Measurements from ENCODE around the gene SLC13A3. TPM values are rescaled to one million over a fixed set of nuclear protein-coding genes. Genes with fewer than 3 reads are reported as not detected.

The SLC13A3 gene
- total RNA-seq, 1 experiment from 2014 or later = 1.3 TPM

DNA sequence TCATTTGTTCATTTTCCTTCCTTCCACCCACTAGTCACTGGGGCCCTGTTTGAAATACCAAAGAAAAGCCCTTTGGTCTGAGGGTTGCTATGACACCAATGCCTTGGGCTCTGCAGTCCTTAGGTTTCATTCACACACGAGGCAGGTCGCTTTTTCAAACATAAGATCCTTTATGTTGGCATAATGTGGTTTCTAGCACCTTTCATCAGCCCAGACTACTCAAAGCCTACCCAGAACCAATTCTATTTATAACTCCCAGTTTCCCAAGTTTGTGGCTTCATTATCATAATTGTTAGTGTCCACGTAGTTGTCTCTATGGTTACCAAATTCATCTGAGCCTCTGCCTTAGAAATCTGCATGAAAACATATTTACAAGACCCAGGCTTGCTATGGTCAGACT is 44.6 kb upstream of the SLC13A3 start:
- Histone ChIP-seq H3K27me3 (replicated peaks; ENCODE audit: insufficient read depth, low read depth, low read length, poor library complexity) (no peaks in the 10 kb centered on the region), H3K4me3 (ENCODE audit: low read depth, low read length, poor library complexity, severe bottlenecking) (no peak overlapping the region), H3K27ac (ENCODE audit: low read depth, low read length, poor library complexity, severe bottlenecking) (no peak overlapping the region), H3K36me3 (ENCODE audit: insufficient read depth, low read length, poor library complexity, severe bottlenecking) (no peaks in the 10 kb centered on the region), H3K9me3 (ENCODE audit: low read depth, low read length, poor library complexity, severe bottlenecking) (no peaks in the 10 kb centered on the region), H3K4me1 (ENCODE audit: insufficient read depth, low read length, poor library complexity, severe bottlenecking) (no peaks in the 10 kb centered on the region)
- no TSS peak for BruUV-seq (replicated peaks)
- intact Hi-C loops (cut with micrococcal nuclease; ENCODE audit: unreplicated experiment) = no loop called here
- POLR2A ChIA-PET (ENCODE audit: low non-redundant PET) = no interaction called here
- CTCF ChIA-PET = no interaction called here
- no peak for DNase-seq (ENCODE audit: low spot score)
- TF ChIP-seq, protein P1, sequence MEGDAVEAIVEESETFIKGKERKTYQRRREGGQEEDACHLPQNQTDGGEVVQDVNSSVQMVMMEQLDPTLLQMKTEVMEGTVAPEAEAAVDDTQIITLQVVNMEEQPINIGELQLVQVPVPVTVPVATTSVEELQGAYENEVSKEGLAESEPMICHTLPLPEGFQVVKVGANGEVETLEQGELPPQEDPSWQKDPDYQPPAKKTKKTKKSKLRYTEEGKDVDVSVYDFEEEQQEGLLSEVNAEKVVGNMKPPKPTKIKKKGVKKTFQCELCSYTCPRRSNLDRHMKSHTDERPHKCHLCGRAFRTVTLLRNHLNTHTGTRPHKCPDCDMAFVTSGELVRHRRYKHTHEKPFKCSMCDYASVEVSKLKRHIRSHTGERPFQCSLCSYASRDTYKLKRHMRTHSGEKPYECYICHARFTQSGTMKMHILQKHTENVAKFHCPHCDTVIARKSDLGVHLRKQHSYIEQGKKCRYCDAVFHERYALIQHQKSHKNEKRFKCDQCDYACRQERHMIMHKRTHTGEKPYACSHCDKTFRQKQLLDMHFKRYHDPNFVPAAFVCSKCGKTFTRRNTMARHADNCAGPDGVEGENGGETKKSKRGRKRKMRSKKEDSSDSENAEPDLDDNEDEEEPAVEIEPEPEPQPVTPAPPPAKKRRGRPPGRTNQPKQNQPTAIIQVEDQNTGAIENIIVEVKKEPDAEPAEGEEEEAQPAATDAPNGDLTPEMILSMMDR (conservative IDR thresholded peaks at IDR 0.05; ENCODE audit: low read depth, low read length) = no peak
- TF ChIP-seq EZH2 (IDR thresholded peaks at IDR 0.05; ENCODE audit: borderline replicate concordance, low read depth, low read length, poor library complexity, severe bottlenecking) = no peak

GRCh38 chr20:46694484-46694883 is 43.2 kb upstream of the SLC13A3 start:
- Histone ChIP-seq H3K4me1 (ENCODE audit: insufficient read depth, low read length, poor library complexity, severe bottlenecking) (no peaks in the 10 kb centered on the region), H3K27me3 (replicated peaks; ENCODE audit: insufficient read depth, low read depth, low read length, poor library complexity) (no peaks in the 10 kb centered on the region), H3K27ac (ENCODE audit: low read depth, low read length, poor library complexity, severe bottlenecking) (no peak overlapping the region), H3K4me3 (ENCODE audit: low read depth, low read length, poor library complexity, severe bottlenecking) (no peak overlapping the region), H3K36me3 (ENCODE audit: insufficient read depth, low read length, poor library complexity, severe bottlenecking) (no peaks in the 10 kb centered on the region), H3K9me3 (ENCODE audit: low read depth, low read length, poor library complexity, severe bottlenecking) (no peaks in the 10 kb centered on the region)
- peak; percentile 52 for DNase-seq (ENCODE audit: low spot score)
- CTCF ChIA-PET = no interaction called here
- POLR2A ChIA-PET (ENCODE audit: low non-redundant PET) = no interaction called here
- no TSS peak for BruUV-seq (replicated peaks)
- intact Hi-C loops (cut with micrococcal nuclease; ENCODE audit: unreplicated experiment) = no loop called here
- TF ChIP-seq EZH2 (IDR thresholded peaks at IDR 0.05; ENCODE audit: borderline replicate concordance, low read depth, low read length, poor library complexity, severe bottlenecking) = no peak
- TF ChIP-seq, protein P1 (conservative IDR thresholded peaks at IDR 0.05; ENCODE audit: low read depth, low read length) = no peak

DNA sequence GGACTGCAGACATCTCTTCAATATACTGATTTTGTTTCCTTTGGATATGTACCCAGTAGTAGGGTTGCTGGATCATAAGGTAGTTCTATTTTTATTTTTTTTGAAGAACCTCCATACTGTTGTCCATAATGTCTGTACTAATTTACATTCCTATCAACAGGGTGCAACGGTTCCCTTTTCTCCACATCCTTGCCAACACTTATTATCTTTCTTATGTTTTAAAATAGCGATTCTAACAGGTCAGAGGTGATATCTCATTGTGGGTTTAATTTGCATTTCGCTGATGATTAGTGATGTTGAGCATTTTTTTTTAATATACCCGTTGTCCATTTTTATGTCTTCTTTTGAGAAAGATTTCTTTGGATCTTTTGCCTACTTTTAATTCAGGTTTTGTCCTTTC is 39.9 kb upstream of the SLC13A3 start:
- H3K27ac ChIP-seq (ENCODE audit: low read depth, low read length, poor library complexity, severe bottlenecking) = no peak overlapping the region
- intact Hi-C loops (cut with micrococcal nuclease; ENCODE audit: unreplicated experiment) = no loop called here
- peaks cover 8% of the 10 kb centered on the region for H3K36me3 ChIP-seq (ENCODE audit: insufficient read depth, low read length, poor library complexity, severe bottlenecking)
- no peaks in the 10 kb centered on the region for H3K9me3 ChIP-seq (ENCODE audit: low read depth, low read length, poor library complexity, severe bottlenecking)
- H3K27me3 ChIP-seq (replicated peaks; ENCODE audit: insufficient read depth, low read depth, low read length, poor library complexity) = no peaks in the 10 kb centered on the region
- no TSS peak for BruUV-seq (replicated peaks)
- no peak for TF ChIP-seq EZH2 (IDR thresholded peaks at IDR 0.05; ENCODE audit: borderline replicate concordance, low read depth, low read length, poor library complexity, severe bottlenecking)
- TF ChIP-seq, protein P1 (conservative IDR thresholded peaks at IDR 0.05; ENCODE audit: low read depth, low read length) = no peak
- CTCF ChIA-PET = no interaction called here
- no peak for DNase-seq (ENCODE audit: low spot score)
- no peak overlapping the region for H3K4me3 ChIP-seq (ENCODE audit: low read depth, low read length, poor library complexity, severe bottlenecking)
- POLR2A ChIA-PET (ENCODE audit: low non-redundant PET) = no interaction called here
- no peaks in the 10 kb centered on the region for H3K4me1 ChIP-seq (ENCODE audit: insufficient read depth, low read length, poor library complexity, severe bottlenecking)
